HEK293 (cell line): ENCODE results near the gene DPYSL4.

Experiments
- CTCF ChIA-PET: fragments of 350-600 bp; formaldehyde crosslinking; extraction: SDS; loops from one replicate; lab custom pipeline; 2021; ENCODE audit warnings: antibody characterized with exemption; lab: Yijun Ruan, JAX
- POLR2A ChIA-PET: fragments of 300-600 bp; formaldehyde crosslinking; extraction: SDS; loops from one replicate; lab custom pipeline; 2020; ENCODE audit warnings: antibody characterized with exemption, inconsistent platforms; lab: Yijun Ruan, JAX
- H3K27ac ChIP-seq: fragments of 200-500 bp; sonication (Bioruptor generic); 2 replicates; pipeline ENCODE4 v1.5.1; 2014; ENCODE audit warnings: low read depth, low read length, control low read depth, inconsistent platforms; ENCODE audit errors: extremely low read depth
- H3K36me3 ChIP-seq, 2 experiments: fragments of 200-500 bp in 1 of 2; sonication (Bioruptor generic) in 1 of 2; 1 replicate in 1 of 2; 2 replicates in 1 of 2; pipeline ENCODE4 v1.5.1; 2014 to 2017; ENCODE audit warnings: inconsistent platforms in 2 of 2, low read length in 2 of 2; ENCODE audit not compliant: control insufficient read depth in 2 of 2, insufficient read depth in 1 of 2
- H3K4me1 ChIP-seq: fragments of 200-500 bp; sonication (Bioruptor generic); 2 replicates; pipeline ENCODE4 v1.5.1; 2014; ENCODE audit warnings: mild to moderate bottlenecking, low read length, inconsistent platforms; ENCODE audit not compliant: control insufficient read depth, insufficient read depth
- H3K4me3 ChIP-seq: 2 replicates; pipeline ENCODE4 v1.5.1; 2011; ENCODE audit warnings: low read depth, mild to moderate bottlenecking, control low read depth, low read length, moderate library complexity
- H3K9me3 ChIP-seq: fragments of 200-500 bp; sonication (Bioruptor generic); 2 replicates; pipeline ENCODE4 v1.5.1; 2014; ENCODE audit warnings: low read depth, low read length, inconsistent platforms; ENCODE audit not compliant: control insufficient read depth, insufficient read depth
- EGR2 ChIP-seq: fragments of 450-650 bp; formaldehyde crosslinking; IDR thresholded peaks from 2 replicates; pipeline ENCODE4 v1.5.1; 2016; ENCODE audit warnings: low read depth, missing biosample characterization, missing genetic modification characterization
- GFI1B ChIP-seq: fragments of 450-650 bp; formaldehyde crosslinking; IDR thresholded peaks from 2 replicates; pipeline ENCODE4 v1.5.1; 2016; ENCODE audit warnings: missing biosample characterization, missing genetic modification characterization
- GLIS1 ChIP-seq: fragments of 450-650 bp; formaldehyde crosslinking; IDR thresholded peaks from 2 replicates; pipeline ENCODE4 v1.5.1; 2016; ENCODE audit warnings: missing biosample characterization, missing genetic modification characterization
- KLF1 ChIP-seq: fragments of 450-650 bp; formaldehyde crosslinking; IDR thresholded peaks from 2 replicates; pipeline ENCODE4 v1.5.1; 2016; ENCODE audit warnings: missing biosample characterization, missing genetic modification characterization
- KLF16 ChIP-seq: fragments of 450-650 bp; formaldehyde crosslinking; IDR thresholded peaks from 2 replicates; pipeline ENCODE4 v1.5.1; 2017; ENCODE audit warnings: missing biosample characterization, missing genetic modification characterization
- ZEB2 ChIP-seq: fragments of 450-650 bp; formaldehyde crosslinking; IDR thresholded peaks from 2 replicates; pipeline ENCODE4 v1.5.1; 2016; ENCODE audit warnings: missing biosample characterization, missing genetic modification characterization
- ZNF140 ChIP-seq: fragments of 450-650 bp; formaldehyde crosslinking; IDR thresholded peaks from 2 replicates; pipeline ENCODE4 v1.5.1; 2016; ENCODE audit warnings: missing biosample characterization, missing genetic modification characterization
- ZNF19 ChIP-seq: fragments of 450-650 bp; formaldehyde crosslinking; IDR thresholded peaks from 2 replicates; pipeline ENCODE4; 2016; ENCODE audit warnings: missing biosample characterization, missing genetic modification characterization, low read depth
- ZNF2 ChIP-seq: fragments of 450-650 bp; formaldehyde crosslinking; IDR thresholded peaks from 2 replicates; pipeline ENCODE4 v1.5.1; 2016; ENCODE audit warnings: missing biosample characterization, missing genetic modification characterization
- ZNF311 ChIP-seq: fragments of 450-650 bp; formaldehyde crosslinking; IDR thresholded peaks from 2 replicates; pipeline ENCODE4 v1.5.1; 2017; ENCODE audit warnings: missing biosample characterization, missing genetic modification characterization, borderline replicate concordance
- ZNF544 ChIP-seq: fragments of 450-650 bp; formaldehyde crosslinking; IDR thresholded peaks from 2 replicates; pipeline ENCODE4 v1.5.0; 2017; ENCODE audit warnings: missing biosample characterization, missing genetic modification characterization
- ZNF791 ChIP-seq: fragments of 450-650 bp; formaldehyde crosslinking; IDR thresholded peaks from 2 replicates; pipeline ENCODE4 v1.5.1; 2016; ENCODE audit warnings: missing biosample characterization, missing genetic modification characterization
- ZSCAN23 ChIP-seq: fragments of 450-650 bp; formaldehyde crosslinking; IDR thresholded peaks from 2 replicates; pipeline ENCODE4 v1.5.1; 2016; ENCODE audit warnings: missing biosample characterization, missing genetic modification characterization
- TF ChIP-seq, protein P1 (sequence below): fragments of 450-650 bp; formaldehyde crosslinking; IDR thresholded peaks from 2 replicates; pipeline ENCODE4 v1.5.1; 2016; ENCODE audit warnings: missing biosample characterization, missing genetic modification characterization
- TF ChIP-seq, protein P2 (sequence below): fragments of 450-650 bp; formaldehyde crosslinking; IDR thresholded peaks from 2 replicates; pipeline ENCODE4 v1.5.1; 2016; ENCODE audit warnings: missing biosample characterization, missing genetic modification characterization
- TF ChIP-seq, protein P3 (sequence below): fragments of 450-650 bp; formaldehyde crosslinking; IDR thresholded peaks from 2 replicates; pipeline ENCODE4 v1.5.1; 2017; ENCODE audit warnings: missing biosample characterization, missing genetic modification characterization
- TF ChIP-seq, protein P4 (sequence below): fragments of 450-650 bp; formaldehyde crosslinking; IDR thresholded peaks from 2 replicates; pipeline ENCODE4 v1.5.1; 2016; ENCODE audit warnings: missing biosample characterization, missing genetic modification characterization
- TF ChIP-seq, protein P5 (sequence below): fragments of 450-650 bp; formaldehyde crosslinking; IDR thresholded peaks from 2 replicates; pipeline ENCODE4 v1.5.1; 2016; ENCODE audit warnings: missing biosample characterization, missing genetic modification characterization
- TF ChIP-seq, protein P6 (sequence below): fragments of 450-650 bp; formaldehyde crosslinking; IDR thresholded peaks from 2 replicates; pipeline ENCODE4 v1.5.1; 2016; ENCODE audit warnings: missing biosample characterization, missing genetic modification characterization
- TF ChIP-seq, protein P7 (sequence below): fragments of 450-650 bp; formaldehyde crosslinking; IDR thresholded peaks from 2 replicates; pipeline ENCODE4 v1.5.1; 2016; ENCODE audit warnings: missing biosample characterization, missing genetic modification characterization

DPYSL4 gene

DNA sequence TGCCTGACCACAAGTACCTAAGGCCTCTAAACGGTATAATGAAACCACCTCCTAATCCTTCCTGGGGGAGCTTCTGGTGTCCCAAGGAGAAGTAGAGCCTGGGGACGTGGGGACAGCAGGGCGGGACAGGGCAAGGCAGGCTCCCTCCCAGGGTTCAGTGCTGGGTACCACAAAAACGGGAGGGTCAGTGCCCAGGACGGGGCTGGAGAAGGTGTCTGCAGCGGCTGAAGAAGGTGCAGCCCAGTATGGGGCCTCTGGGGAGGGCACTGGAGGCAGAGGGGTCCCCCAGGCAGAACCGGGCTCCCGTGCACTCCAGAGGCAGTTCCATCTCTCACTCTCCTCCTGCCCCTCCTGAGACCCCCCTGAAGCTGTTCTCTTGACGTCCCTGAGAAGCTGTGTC lies 46.2 kb downstream of the DPYSL4 start:
- TF ChIP-seq GLIS1 (tag by site-specific recombination): peak; percentile 7; the same call in 1 of the 2 replicates
- TF ChIP-seq, protein P1, sequence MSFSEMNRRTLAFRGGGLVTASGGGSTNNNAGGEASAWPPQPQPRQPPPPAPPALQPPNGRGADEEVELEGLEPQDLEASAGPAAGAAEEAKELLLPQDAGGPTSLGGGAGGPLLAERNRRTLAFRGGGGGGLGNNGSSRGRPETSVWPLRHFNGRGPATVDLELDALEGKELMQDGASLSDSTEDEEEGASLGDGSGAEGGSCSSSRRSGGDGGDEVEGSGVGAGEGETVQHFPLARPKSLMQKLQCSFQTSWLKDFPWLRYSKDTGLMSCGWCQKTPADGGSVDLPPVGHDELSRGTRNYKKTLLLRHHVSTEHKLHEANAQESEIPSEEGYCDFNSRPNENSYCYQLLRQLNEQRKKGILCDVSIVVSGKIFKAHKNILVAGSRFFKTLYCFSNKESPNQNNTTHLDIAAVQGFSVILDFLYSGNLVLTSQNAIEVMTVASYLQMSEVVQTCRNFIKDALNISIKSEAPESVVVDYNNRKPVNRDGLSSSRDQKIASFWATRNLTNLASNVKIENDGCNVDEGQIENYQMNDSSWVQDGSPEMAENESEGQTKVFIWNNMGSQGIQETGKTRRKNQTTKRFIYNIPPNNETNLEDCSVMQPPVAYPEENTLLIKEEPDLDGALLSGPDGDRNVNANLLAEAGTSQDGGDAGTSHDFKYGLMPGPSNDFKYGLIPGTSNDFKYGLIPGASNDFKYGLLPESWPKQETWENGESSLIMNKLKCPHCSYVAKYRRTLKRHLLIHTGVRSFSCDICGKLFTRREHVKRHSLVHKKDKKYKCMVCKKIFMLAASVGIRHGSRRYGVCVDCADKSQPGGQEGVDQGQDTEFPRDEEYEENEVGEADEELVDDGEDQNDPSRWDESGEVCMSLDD (tag by site-specific recombination): no peak
- TF ChIP-seq, all 188 proteins: peak for 1
- Histone ChIP-seq H3K4me3 (no peak overlapping the region), H3K36me3 (no peaks in the 10 kb centered on the region), H3K27ac (no peak overlapping the region), H3K9me3 (no peaks in the 10 kb centered on the region), H3K4me1 (no peaks in the 10 kb centered on the region)
- ChIA-PET CTCF (interaction anchor here (0.7 kb wide), 1 partner anchor 210 kb away, joined by 3 read pairs; no protein-coding TSS in a partner anchor), POLR2A (no interaction called here)

DNA sequence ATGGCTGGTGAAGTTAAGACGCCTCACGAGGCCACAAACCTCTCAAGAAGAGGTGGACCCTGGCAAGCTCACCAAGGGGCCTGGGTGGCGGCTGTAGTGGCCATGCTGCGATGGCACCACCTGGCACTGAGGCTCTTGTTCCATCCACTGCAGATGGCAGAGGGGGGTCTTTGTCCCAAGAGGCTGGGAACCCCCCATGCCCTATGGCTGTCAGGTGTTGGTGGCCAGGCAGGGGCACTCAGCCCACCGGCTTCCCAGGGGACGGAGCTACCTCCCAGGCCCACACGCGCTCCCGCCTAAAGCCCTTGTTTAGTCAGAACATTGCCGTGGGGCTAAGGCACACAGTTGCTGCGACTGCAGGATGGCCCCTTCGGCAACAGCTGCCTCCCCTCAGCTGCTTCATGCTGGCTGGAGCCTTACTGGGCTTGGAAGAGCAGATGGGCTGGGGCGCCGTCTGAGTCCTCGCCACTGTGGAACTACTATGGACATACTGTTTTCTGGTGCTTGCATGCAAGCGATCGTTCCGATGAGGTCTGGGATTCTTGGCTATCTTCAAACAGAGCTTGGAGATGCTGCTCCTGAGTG lies 46.8 kb downstream of the DPYSL4 start:
- Histone ChIP-seq H3K9me3 (no peaks in the 10 kb centered on the region), H3K36me3 (no peaks in the 10 kb centered on the region), H3K4me1 (no peaks in the 10 kb centered on the region), H3K4me3 (no peak overlapping the region), H3K27ac (no peak overlapping the region)
- TF ChIP-seq GFI1B (no peak), ZSCAN23 (tag by site-specific recombination) (no peak), ZNF2 (tag by site-specific recombination) (no peak), KLF16 (tag by site-specific recombination) (no peak), ZNF544 (tag by site-specific recombination) (no peak), EGR2 (tag by site-specific recombination) (no peak), ZNF19 (tag by site-specific recombination) (no peak), ZNF311 (tag by site-specific recombination) (no peak), KLF1 (tag by site-specific recombination) (no peak), ZNF140 (tag by site-specific recombination) (no peak), ZEB2 (no peak), ZNF791 (tag by site-specific recombination) (no peak)
- TF ChIP-seq, protein P2, sequence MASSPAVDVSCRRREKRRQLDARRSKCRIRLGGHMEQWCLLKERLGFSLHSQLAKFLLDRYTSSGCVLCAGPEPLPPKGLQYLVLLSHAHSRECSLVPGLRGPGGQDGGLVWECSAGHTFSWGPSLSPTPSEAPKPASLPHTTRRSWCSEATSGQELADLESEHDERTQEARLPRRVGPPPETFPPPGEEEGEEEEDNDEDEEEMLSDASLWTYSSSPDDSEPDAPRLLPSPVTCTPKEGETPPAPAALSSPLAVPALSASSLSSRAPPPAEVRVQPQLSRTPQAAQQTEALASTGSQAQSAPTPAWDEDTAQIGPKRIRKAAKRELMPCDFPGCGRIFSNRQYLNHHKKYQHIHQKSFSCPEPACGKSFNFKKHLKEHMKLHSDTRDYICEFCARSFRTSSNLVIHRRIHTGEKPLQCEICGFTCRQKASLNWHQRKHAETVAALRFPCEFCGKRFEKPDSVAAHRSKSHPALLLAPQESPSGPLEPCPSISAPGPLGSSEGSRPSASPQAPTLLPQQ (tag by site-specific recombination): no peak
- TF ChIP-seq, protein P3, sequence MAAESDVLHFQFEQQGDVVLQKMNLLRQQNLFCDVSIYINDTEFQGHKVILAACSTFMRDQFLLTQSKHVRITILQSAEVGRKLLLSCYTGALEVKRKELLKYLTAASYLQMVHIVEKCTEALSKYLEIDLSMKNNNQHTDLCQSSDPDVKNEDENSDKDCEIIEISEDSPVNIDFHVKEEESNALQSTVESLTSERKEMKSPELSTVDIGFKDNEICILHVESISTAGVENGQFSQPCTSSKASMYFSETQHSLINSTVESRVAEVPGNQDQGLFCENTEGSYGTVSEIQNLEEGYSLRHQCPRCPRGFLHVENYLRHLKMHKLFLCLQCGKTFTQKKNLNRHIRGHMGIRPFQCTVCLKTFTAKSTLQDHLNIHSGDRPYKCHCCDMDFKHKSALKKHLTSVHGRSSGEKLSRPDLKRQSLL (tag by site-specific recombination): no peak
- TF ChIP-seq, protein P4, sequence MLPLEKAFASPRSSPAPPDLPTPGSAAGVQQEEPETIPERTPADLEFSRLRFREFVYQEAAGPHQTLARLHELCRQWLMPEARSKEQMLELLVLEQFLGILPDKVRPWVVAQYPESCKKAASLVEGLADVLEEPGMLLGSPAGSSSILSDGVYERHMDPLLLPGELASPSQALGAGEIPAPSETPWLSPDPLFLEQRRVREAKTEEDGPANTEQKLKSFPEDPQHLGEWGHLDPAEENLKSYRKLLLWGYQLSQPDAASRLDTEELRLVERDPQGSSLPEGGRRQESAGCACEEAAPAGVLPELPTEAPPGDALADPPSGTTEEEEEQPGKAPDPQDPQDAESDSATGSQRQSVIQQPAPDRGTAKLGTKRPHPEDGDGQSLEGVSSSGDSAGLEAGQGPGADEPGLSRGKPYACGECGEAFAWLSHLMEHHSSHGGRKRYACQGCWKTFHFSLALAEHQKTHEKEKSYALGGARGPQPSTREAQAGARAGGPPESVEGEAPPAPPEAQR (tag by site-specific recombination): no peak
- TF ChIP-seq, protein P5, sequence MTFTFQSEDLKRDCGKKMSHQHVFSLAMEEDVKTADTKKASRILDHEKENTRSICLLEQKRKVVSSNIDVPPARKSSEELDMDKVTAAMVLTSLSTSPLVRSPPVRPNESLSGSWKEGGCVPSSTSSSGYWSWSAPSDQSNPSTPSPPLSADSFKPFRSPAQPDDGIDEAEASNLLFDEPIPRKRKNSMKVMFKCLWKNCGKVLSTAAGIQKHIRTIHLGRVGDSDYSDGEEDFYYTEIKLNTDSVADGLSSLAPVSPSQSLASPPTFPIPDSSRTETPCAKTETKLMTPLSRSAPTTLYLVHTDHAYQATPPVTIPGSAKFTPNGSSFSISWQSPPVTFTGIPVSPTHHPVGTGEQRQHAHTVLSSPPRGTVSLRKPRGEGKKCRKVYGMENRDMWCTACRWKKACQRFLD (tag by site-specific recombination): no peak
- TF ChIP-seq, protein P6, sequence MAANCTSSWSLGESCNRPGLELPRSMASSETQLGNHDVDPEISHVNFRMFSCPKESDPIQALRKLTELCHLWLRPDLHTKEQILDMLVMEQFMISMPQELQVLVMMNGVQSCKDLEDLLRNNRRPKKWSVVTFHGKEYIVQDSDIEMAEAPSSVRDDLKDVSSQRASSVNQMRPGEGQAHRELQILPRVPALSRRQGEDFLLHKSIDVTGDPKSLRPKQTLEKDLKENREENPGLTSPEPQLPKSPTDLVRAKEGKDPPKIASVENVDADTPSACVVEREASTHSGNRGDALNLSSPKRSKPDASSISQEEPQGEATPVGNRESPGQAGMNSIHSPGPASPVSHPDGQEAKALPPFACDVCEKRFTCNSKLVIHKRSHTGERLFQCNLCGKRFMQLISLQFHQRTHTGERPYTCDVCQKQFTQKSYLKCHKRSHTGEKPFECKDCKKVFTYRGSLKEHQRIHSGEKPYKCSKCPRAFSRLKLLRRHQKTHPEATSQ (tag by site-specific recombination): no peak
- TF ChIP-seq, protein P7, sequence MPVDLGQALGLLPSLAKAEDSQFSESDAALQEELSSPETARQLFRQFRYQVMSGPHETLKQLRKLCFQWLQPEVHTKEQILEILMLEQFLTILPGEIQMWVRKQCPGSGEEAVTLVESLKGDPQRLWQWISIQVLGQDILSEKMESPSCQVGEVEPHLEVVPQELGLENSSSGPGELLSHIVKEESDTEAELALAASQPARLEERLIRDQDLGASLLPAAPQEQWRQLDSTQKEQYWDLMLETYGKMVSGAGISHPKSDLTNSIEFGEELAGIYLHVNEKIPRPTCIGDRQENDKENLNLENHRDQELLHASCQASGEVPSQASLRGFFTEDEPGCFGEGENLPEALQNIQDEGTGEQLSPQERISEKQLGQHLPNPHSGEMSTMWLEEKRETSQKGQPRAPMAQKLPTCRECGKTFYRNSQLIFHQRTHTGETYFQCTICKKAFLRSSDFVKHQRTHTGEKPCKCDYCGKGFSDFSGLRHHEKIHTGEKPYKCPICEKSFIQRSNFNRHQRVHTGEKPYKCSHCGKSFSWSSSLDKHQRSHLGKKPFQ: no peak
- ChIA-PET POLR2A (no interaction called here), CTCF (interaction anchor here (0.5 to 0.9 kb wide), 3 partner anchors 10 to 421 kb away, joined by 3 read pairs; no protein-coding TSS in a partner anchor)
